IPS DF 4.7 (cell line): Measurements from ENCODE around the gene CORO1C.

Experiments
- DNase-seq: peaks from one replicate; pipeline ENCODE4 v3.0.0-alpha.2; 2013; ENCODE audit warnings: low spot score; ENCODE audit errors: extremely low read depth

CORO1C gene

DNA sequence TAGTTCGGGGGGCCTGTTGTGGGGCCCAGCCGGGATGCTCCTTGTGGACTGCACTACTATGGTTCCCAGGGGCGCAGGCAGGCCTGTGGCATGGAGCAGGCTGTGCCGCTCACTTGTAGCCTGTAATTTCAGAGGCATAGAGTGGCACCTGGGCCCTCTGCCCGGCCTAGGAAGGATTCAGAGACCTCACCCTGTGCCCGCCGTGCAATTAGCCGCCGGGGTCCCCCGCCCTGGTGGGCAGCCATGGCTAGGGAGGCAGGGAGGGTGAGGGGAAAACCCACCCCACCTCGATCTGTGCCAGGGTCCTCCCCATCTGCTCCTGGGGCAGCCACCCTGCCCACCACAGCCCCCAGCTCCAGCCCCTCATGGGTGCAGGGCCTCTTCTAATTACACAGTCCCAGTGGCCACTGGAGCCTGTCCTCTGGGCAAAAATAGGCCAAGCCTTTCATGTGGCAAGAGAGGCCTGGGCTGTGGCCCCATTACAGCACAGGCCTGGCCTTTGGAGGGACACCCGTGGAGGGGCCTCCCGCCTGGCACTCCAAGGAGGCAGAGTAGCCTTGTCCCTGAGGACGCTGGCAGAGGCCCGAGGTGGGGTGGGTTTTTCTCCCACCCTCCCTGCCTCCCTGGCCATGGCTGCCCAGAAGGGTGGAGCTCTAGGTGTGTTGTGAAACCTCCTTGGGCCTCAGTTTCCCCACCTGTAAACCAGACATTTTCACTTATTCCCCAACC lies 128.2 kb downstream of the CORO1C start:
- no peak for DNase-seq

- DNase-seq: no peak
These were observed 129.1 kb downstream of the CORO1C start for GRCh38 chr12:108602209-108602705.

- DNase-seq: no peak
These were observed 130.7 kb downstream of the CORO1C start for GRCh38 chr12:108600702-108601007.

DNA sequence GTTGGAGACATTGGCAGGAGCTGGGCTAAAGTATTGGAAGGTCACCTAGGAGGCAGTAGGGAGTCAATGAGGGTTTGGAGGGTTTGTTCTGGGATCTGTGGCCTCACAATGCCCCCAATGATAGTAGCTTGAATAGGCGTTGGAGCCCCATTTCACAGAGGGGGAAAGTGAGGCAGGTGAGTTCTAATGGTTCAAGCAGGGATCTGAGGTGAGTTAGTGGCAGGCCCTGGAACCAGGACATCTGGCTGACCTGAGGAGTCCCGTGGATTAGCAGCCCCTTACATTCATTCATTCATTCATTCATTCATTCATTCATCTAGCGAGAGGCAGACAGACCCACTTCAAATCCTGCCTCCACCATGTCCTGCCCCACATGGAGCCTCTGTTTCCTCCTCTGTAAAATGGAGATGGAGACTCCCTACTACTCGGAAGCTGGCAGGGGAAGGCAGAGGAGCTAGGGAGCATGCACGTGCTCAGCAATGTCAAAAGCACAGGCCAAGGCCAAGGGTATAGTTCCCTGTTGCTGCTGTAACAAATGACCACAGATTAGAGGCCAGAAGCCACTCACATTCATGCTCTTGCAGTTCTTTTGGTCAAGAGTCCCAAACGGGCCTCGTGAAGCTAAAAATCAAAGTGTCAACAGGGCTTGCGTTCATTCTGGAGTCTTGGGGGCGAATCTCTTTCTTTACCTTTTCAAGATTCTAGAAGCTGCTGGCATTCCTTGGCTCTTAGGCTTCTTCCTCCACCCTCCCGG lies 131.2 kb downstream of the CORO1C start:
- DNase-seq: no peak

- DNase-seq: no peak
These were observed 131.8 kb downstream of the CORO1C start for GRCh38 chr12:108599541-108599940.

DNA sequence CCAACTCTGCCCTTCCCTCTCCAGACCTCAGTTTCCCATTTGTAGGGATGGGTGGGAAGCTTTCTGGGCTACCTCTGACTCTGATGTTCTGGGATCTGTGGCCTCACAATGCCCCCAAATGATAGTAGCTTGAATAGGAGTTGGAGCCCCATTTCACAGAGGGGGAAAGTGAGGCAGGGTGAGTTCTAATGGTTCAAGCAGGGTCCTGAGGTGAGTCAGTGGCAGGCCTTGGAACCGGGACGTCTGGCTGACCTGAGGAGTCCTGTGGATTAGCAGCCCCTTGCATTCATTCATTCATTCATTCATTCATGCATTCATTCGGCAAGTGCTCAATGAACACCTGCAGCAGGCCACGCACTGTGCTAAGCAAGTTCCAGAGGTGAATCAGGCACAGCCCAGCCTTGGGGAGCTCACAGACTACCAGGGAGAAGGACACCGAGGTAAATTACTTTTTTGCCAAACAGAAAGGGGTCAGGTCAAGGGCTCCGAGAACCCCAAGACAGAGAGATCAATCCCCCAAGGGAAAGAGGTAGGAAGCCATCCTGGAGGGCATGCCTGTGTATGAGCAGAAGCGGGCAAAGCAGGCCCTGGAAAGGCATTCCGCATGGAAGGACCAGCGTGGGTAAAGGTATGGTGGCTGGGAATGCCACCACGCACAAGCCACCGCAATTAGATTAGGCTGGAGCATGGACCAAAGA lies 132.6 kb downstream of the CORO1C start:
- no peak for DNase-seq

DNA sequence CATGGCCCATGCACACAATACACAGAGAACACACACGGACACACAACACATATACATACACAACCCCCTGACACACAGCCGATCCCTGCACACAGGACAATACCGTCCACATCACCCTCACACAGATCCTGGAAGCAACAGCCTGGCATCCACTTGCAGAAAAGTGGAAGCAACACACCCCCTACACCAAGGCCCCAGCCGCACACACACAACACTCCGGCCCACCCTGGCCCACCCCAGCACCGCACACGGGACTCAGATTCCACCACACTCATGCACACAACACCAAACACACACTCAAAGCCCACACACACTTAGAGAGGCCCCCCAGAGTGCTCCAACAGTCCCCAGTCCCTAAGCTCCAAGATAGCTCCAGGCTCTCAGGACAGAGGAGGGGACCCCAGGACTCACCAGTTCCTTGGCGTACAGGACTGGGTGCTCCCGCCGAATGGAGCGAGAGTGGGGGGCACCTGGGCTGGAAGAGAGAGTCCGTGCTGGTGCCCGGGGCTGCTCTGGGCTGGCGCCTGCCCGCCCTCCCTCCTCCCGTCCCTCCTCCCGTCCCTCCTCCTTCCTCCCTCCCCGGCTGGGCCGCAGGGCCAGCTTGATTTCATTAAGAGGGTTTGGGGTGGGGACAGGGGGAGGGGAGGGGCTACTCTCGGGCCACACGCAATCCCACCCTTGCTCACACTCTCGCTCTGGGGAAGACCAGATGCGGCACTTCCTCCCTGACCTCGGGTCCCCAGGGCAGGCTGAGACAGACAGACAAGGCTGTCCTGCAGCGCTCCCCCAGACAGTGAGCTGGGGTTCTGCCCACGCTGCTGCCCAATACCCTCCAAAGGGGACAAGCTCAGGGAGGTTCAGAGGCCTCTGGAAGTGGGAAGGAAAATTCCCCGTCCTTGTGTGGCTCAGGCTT lies 133.5 kb downstream of the CORO1C start, which contains the start of gene TMEM119:
TSS of gene TMEM119 (minus strand) at position 526 of the 913 bp plus-strand sequence. CDS start 5,701 bp downstream, outside the sequence.
- no peak for DNase-seq

DNA sequence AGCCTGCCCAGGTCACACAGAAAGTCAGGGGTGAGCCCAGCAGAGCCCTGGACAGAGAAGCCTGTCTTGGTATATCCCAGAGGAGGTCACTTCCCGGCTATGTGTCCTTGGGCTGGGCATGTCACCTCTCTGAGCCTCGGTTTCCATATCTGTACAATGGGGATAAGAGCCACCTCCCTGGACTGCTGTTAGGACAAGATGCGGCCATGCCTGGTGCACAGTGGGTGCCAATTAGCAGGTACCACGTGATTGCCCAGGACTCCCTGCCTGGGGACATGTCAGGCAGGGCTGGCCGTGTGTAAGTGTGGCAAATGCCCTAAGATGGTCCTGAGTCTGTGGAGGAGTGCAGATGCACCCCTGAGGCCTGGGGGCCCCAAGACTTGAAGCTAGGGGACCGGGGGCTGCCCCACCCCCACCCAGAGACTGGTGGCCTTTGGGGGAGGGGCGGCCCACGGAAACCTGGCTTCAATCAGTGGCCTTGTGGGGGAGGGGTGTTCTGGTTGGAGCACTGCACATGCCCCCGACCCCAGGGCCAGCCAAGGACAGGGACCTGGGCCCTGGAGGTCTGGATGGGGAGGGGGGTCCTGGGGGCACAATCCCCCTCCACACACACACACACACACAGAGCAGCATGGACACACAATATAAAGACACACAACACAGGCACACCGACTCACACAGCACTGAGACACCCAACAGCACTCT lies 134.3 kb downstream of the CORO1C start:
- DNase-seq: no peak

- DNase-seq: no peak
These were observed 135.3 kb downstream of the CORO1C start for GRCh38 chr12:108595711-108596647.
